Stomach (tissue), 19 donors: Measurements from ENCODE around the gene CXorf49B. TPM values are rescaled to one million over a fixed set of nuclear protein-coding genes. Genes with fewer than 3 reads are reported as not detected.
"Not testable (repeated sequence)": the region's sequence is repeated elsewhere in the genome, so short reads cannot be mapped to it uniquely, and the experiment has no call there.

Experiments
- DNase-seq, 2 donors: peaks; one replicate each; pipeline versions ENCODE4 v3.0.0 to v3.0.0-alpha.2; 2013 to 2019
- H3K27ac ChIP-seq, 5 donors: fragments of 200-600 bp in 4 of 5; sonication (generic) in 4 of 5; one replicate each; pipeline ENCODE4 v1.5.1; 2013 to 2019; ENCODE audit warnings: mild to moderate bottlenecking in 1 of 5, moderate library complexity in 1 of 5
- H3K27me3 ChIP-seq, 3 donors: fragments of 200-600 bp; sonication (generic); one replicate each; pipeline ENCODE4 v1.5.1; 2017 to 2019; ENCODE audit warnings: mixed run types in 1 of 3
- H3K36me3 ChIP-seq, 4 donors: fragments of 200-600 bp; sonication (generic); 1 replicate in 3 of 4; 2 replicates in 1 of 4; pipeline ENCODE4 v1.5.1; 2016 to 2019
- H3K4me1 ChIP-seq, 4 donors: fragments of 200-600 bp; sonication (generic); one replicate each; pipeline ENCODE4 v1.5.1; 2016 to 2019
- H3K4me3 ChIP-seq, 4 donors: fragments of 200-600 bp; sonication (generic) in 3 of 4; one replicate each; pipeline ENCODE4 v1.5.1; 2016 to 2019; ENCODE audit warnings: mild to moderate bottlenecking in 1 of 4
- H3K9me3 ChIP-seq, 4 donors: fragments of 200-600 bp; sonication (generic); one replicate each; pipeline ENCODE4 v1.5.1; 2016 to 2019
- WGBS, 5 donors: extraction: QIAGEN DNeasy Blood & Tissue Kit in 3 of 5; methylation state at CpG; one replicate each; pipeline versions ENCODE4 v1.1.5 to v1.1.7; 2013 to 2018; 5-methylcytosine and 5-hydroxymethylcytosine counted together
- intact Hi-C: fragments of 100-400 bp; cut with DNase I; formaldehyde crosslinking; loops from one replicate; pipeline ENCODE4 v1.15.1; 2023; ENCODE audit warnings: low total_unique reads
- long read RNA-seq, 10 donors: transcript quantifications; one replicate each; lab custom pipeline, GENCODE V29; 2026
- polyA plus RNA-seq, 3 donors: library from polyadenylated mRNA; stranded (reverse); fragments of 200-250 nt; gene quantifications; one replicate each; pipeline ENCODE4 v1.2.3, GENCODE V29; 2013
- total RNA-seq, 5 donors: library from RNA; depleted of rRNA; stranded (reverse); fragments of >200 nt; gene quantifications; one replicate each; pipeline versions ENCODE4 v1.1.0 to v1.2.3, GENCODE V29; 2014 to 2016
- donor health status: healthy with polysubstance abuse.
- donor health status: Bipolar disorder and iron deficiency.
- donor health status: healthy.

CXorf49B gene
- total RNA-seq (not detected), polyA plus RNA-seq (1 to 10 TPM in 1 of 3 donors, not detected in 2; 3.2 TPM)
- long read RNA-seq, donor 1, result 0 reads
- long read RNA-seq, donor 2, result 0 reads
- long read RNA-seq, donor 3, result 0 reads
- long read RNA-seq, donor 4, result 0 reads
- long read RNA-seq, donor 5, result 0 reads
- long read RNA-seq, donor 6, result 0 reads
- long read RNA-seq, donor 7, result 0 reads
- long read RNA-seq, donor 8, partial matches to known transcripts, result 0 of 1 reads
- long read RNA-seq, donor 8, other reads (novel, unspliced or antisense), result 0 of 1 reads
- long read RNA-seq, donor 9, result 0 reads
- long read RNA-seq, donor 10, result 0 reads

DNA sequence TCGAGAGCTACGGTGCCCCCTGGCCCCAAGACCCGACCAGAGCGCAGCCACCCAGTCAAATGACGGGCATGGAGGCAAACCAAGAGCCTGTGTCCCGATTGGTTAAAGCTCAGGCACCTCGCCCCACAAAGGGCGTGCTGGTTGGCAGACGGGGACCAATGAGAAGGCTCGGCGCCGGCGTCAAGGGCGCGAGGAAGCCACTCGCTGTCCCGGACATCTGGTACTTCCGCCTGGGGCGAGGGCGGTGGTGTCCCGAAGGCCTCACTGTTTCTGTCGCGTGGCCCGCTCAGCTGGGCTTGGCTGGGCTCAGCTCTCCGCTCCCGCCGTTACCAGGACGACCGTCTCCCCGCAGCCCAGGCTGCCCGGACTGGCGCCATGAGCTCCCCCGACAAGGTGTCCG, at the start of gene CXorf49B:
TSS of gene CXorf49B (plus strand) at position 301 of the 400 bp plus-strand sequence. CDS start at position 376, 75 bp downstream.
- DNase-seq, H3K27me3 ChIP-seq, H3K9me3 ChIP-seq, H3K27ac ChIP-seq, H3K36me3 ChIP-seq, intact Hi-C loops, H3K4me3 ChIP-seq, H3K4me1 ChIP-seq: not testable (repeated sequence)
- WGBS, 5 donors, result no CpG with 5 or more reads among the region's 34 CpGs

- H3K4me1 ChIP-seq, H3K36me3 ChIP-seq, intact Hi-C loops: not testable (repeated sequence)
These were observed 49.1 kb upstream of the CXorf49B start for GRCh38 chrX:71714064-71714463.

DNA sequence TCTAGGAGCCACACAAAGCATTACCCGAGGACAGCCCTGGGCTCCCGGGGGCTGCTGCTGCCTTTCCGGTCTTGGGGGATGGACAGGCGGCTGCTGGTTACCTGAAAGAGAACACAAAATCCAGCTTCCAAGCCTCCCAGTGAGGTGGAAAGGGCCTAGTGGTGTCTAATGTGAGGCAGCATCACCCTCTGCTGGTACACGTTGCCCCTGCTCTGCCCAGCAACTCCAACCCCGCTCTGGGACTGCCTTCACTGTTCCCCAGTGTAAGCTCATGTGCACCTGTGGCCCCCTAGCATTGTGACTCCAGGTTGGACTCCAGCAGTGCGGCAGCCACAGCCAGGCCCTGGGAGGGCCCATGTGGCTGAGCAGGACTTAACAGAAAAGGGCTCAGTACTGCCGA, 47.6 kb upstream of the CXorf49B start:
- DNase-seq, intact Hi-C loops, H3K4me1 ChIP-seq, H3K4me3 ChIP-seq, H3K27ac ChIP-seq, H3K27me3 ChIP-seq, H3K36me3 ChIP-seq, H3K9me3 ChIP-seq: not testable (repeated sequence)
- WGBS, 5 donors, result no CpG with 5 or more reads among the region's 8 CpGs

More at GRCh38 chrX:71714064-71714463, 49.1 kb upstream of the CXorf49B start:
- H3K9me3 ChIP-seq, H3K27ac ChIP-seq, DNase-seq, H3K4me3 ChIP-seq, H3K27me3 ChIP-seq: not testable (repeated sequence)
- no CpG with 5 or more reads among the region's 14 CpGs for WGBS, 5 donors

- H3K4me1 ChIP-seq, DNase-seq, H3K4me3 ChIP-seq, intact Hi-C loops, H3K27me3 ChIP-seq, H3K27ac ChIP-seq, H3K9me3 ChIP-seq, H3K36me3 ChIP-seq: not testable (repeated sequence)
- no CpG with 5 or more reads among the region's 12 CpGs for WGBS, 5 donors
These were observed 46.8 kb upstream of the CXorf49B start for GRCh38 chrX:71716323-71716722.

DNA sequence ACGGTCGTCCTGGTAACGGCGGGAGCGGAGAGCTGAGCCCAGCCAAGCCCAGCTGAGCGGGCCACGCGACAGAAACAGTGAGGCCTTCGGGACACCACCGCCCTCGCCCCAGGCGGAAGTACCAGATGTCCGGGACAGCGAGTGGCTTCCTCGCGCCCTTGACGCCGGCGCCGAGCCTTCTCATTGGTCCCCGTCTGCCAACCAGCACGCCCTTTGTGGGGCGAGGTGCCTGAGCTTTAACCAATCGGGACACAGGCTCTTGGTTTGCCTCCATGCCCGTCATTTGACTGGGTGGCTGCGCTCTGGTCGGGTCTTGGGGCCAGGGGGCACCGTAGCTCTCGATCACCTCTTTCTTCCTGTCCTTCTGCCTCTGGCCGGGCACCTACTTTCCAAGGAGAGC, 45.0 kb upstream of the CXorf49B start, which contains the start of gene CXorf49:
TSS of gene CXorf49 (minus strand) at position 101 of the 400 bp plus-strand sequence. CDS start 134 bp downstream, outside the sequence.
- H3K4me3 ChIP-seq, DNase-seq, H3K9me3 ChIP-seq, H3K4me1 ChIP-seq, H3K27ac ChIP-seq, H3K27me3 ChIP-seq, H3K36me3 ChIP-seq, intact Hi-C loops: not testable (repeated sequence)
- no CpG with 5 or more reads among the region's 30 CpGs for WGBS, 5 donors

DNA sequence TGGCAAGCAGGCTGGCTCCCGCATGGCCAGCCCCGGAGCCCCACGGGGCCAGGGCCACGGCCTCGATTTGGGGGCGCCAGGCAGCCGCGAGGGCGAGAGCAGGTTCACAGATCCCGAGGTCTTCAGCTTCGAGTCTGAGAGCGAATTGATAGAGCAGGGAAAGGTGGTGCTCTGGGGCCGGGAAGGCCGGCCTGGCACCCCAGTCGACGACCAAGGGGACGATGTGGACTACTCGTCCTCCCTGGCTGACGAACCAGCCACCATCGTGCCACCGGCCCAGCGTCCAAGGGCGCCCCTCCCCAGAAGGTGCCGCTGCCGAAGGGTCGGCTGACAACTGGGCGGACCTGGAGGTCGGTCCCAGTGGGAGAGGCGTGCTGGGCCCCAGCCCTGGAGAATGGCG, 44.0 kb upstream of the CXorf49B start:
- DNase-seq, H3K27ac ChIP-seq, H3K36me3 ChIP-seq, H3K9me3 ChIP-seq, H3K27me3 ChIP-seq, H3K4me1 ChIP-seq, H3K4me3 ChIP-seq, intact Hi-C loops: not testable (repeated sequence)
- 100% methylated on average over 4 of the region's 30 CpGs; no CpG with 5 or more reads in 4 of the 5 donors for WGBS, 5 donors

GRCh38 chrX:71720289-71720886, 42.8 kb upstream of the CXorf49B start:
- H3K27me3 ChIP-seq, H3K4me3 ChIP-seq, DNase-seq, H3K4me1 ChIP-seq, H3K9me3 ChIP-seq, H3K27ac ChIP-seq, intact Hi-C loops, H3K36me3 ChIP-seq: not testable (repeated sequence)
- WGBS, 5 donors, result no CpG with 5 or more reads among the region's 20 CpGs

DNA sequence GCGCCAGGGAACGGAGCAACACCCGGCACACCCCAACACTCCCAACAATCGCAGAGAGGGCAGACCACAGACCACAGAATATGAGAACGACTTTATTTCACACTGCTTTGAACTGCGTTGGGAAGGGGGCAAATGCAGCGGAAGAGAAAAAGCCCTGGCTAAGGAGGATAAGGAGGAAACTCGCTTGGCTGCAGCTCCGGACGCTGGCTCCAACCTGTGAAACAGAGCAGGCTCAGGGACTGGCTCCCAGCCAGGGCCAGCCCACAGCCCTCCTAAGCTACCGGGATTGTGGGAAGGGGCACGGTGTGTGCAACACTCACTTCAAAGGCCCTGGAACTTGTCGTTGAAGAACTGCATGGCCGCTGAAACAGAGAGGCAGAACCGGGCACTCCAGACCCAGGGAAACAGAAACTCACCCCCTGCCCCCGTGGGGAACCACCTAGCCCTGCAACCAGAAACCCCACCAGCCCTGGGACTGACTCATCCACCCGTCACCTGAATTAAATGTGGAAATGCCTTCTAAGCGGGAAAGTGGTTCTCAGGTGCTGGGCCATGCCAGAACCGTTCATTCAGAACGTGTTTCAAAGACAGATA, 2.4 kb upstream of the CXorf49B start:
- WGBS, 5 donors, result no CpG with 5 or more reads among the region's 20 CpGs
- intact Hi-C loops, result not testable (repeated sequence)

GRCh38 chrX:71764832-71765231, 1.7 kb downstream of the CXorf49B start:
- not testable (repeated sequence) for H3K27me3 ChIP-seq
- no CpG with 5 or more reads among the region's 11 CpGs for WGBS, 5 donors

More for the DNA sequence above, 2.4 kb upstream of the CXorf49B start:
- not testable (repeated sequence) for H3K4me1 ChIP-seq, H3K9me3 ChIP-seq, H3K27me3 ChIP-seq, H3K27ac ChIP-seq, H3K4me3 ChIP-seq, DNase-seq, H3K36me3 ChIP-seq

GRCh38 chrX:71765613-71766012, 2.5 kb downstream of the CXorf49B start:
- whole genome bisulfite sequencing, 5 donors, result no CpG with 5 or more reads among the region's 8 CpGs
- H3K9me3 ChIP-seq, H3K4me1 ChIP-seq, H3K27ac ChIP-seq, H3K36me3 ChIP-seq, DNase-seq, intact Hi-C loops, H3K4me3 ChIP-seq, H3K27me3 ChIP-seq: not testable (repeated sequence)

More at GRCh38 chrX:71764832-71765231, 1.7 kb downstream of the CXorf49B start:
- intact Hi-C loops, H3K9me3 ChIP-seq, H3K36me3 ChIP-seq, H3K4me1 ChIP-seq, H3K27ac ChIP-seq, H3K4me3 ChIP-seq, DNase-seq: not testable (repeated sequence)

DNA sequence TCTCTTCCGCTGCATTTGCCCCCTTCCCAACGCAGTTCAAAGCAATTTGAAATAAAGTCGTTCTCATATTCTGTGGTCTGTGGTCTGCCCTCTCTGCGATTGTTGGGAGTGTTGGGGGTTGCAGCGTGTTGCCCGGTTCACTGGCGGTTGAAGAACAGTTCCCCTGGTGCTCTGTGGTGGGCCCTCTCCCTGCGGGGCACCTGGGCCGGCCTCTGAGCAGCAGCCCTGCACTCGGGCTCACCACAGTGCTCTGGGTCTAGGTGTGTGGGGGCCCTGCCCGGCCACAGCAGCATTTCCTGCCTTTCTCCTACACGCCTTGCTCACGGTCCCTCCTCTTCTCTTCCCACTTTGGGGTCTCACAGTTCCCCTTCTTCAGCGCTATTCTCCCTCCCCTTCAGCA, 4.0 kb downstream of the CXorf49B start:
- intact Hi-C loops, result not testable (repeated sequence)

GRCh38 chrX:71778322-71778721, 15.2 kb downstream of the CXorf49B start:
- H3K4me3 ChIP-seq, H3K27me3 ChIP-seq, H3K27ac ChIP-seq, H3K9me3 ChIP-seq, H3K36me3 ChIP-seq, DNase-seq, H3K4me1 ChIP-seq, intact Hi-C loops: not testable (repeated sequence)
- WGBS, 5 donors, result no CpG with 5 or more reads among the region's 12 CpGs

More for the DNA sequence above, 4.0 kb downstream of the CXorf49B start:
- H3K36me3 ChIP-seq, H3K4me3 ChIP-seq, H3K27me3 ChIP-seq, H3K27ac ChIP-seq, H3K4me1 ChIP-seq, DNase-seq, H3K9me3 ChIP-seq: not testable (repeated sequence)
- WGBS, 5 donors, result no CpG with 5 or more reads among the region's 14 CpGs
